Measurements from ENCODE around the gene FAM149B1.

The FAM149B1 gene

GRCh38 chr10:73182568-73182967 is 14.6 kb downstream of the FAM149B1 start:
- no peak for FAIRE-seq

GRCh38 chr10:73183667-73184281 is 15.9 kb downstream of the FAM149B1 start:
- no peak for FAIRE-seq

GRCh38 chr10:73186266-73186665 is 18.3 kb downstream of the FAM149B1 start:
- FAIRE-seq, result no peak

- FAIRE-seq, result no peak
These were observed 22.3 kb downstream of the FAM149B1 start for GRCh38 chr10:73190188-73190587.

GRCh38 chr10:73205081-73205480 is 37.2 kb downstream of the FAM149B1 start:
- FAIRE-seq, result no peak

GRCh38 chr10:73205890-73206289 is 38.0 kb downstream of the FAM149B1 start:
- no peak for FAIRE-seq

DNA sequence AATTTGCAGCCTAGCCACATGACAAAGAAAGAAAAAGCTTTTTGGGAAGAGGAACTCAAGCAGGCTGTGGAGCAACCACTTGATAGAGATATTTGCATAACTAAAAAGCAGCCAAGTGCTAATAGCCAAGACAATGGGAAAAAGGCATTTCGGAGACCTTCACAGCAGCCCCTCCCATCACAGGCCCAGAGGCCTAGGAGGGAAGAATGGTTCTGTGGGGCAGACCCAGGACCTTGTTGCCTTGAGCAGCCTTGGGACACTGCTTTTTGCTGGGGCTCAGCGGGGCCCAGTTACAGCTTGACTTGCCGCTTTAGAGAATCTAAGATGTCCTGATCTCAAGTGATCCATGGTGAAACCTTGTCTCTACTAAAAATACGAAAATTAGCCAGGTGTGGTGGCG is 38.5 kb downstream of the FAM149B1 start:
- no peak for FAIRE-seq

DNA sequence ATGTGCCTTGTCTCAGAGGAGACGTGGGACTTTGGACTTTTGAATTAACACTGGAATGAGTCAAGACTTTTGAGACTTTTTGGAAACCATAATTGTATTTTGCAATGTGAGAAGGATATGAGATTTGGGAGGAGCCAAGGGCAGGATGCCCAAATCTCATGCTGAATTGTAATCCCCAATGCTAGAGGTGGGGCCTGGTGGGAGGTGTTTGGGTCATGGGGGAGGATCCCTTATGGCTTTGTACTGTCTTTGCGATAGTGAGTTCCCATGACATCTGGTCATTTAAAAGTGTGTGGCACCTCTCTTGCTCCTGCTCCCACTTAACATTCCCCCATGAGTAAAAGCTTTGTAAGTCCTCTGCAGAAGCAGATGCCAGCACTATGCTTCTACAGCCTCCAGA is 40.0 kb downstream of the FAM149B1 start:
- FAIRE-seq, result no peak

DNA sequence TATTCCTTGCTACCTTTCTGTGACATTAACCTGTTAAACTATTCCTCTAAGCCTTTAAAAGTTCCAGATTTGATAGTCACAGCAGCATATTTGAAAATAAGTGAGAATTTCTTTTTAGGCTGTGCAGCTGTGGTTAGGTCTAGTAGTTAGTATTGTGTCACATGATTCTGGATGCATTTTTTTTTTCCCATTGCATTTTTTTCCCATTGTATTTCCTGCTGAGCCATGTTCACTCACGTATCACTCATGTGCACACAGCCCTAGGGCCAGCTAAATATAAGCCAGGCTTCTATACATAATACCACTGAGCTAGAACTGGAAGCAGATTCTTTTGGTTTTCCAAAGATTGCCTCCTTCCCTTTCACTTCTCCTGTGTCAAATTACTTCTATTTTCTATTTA is 41.8 kb downstream of the FAM149B1 start:
- no peak for FAIRE-seq

DNA sequence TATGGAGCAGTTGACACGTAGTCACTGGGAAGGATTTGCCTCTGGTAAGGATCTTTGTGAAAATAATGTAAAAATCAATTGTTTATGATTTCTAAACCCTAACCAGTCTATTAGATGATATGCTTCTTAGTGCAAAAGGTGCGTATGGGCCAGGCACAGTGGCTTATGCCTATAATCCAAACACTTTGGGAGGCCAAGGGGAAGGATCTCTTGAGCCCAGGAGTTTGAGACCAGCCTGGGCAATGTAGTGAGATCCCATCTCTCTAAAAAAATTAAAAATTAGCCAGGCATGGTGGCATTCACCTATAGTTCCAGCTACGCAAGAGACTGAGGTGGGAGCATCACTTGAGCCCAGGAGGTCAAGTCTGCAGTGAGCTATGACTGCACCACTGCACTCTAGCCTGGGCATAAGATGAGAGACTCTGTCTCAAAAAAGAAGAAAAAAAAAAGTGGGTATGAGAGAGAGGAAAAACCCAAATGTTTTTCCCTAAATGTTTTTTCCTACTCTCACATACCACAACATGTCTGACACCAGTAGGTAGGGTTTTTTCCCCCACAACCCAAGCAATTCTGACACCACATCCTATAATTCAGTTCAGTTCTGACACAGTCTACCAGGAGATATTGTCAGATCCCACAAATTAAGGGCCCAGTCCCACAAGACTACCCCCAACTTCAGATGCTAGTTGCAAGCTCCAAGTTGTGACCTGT is 42.6 kb downstream of the FAM149B1 start:
- no peak for FAIRE-seq

GRCh38 chr10:73211106-73211811 is 43.3 kb downstream of the FAM149B1 start:
- FAIRE-seq, result no peak

- no peak for FAIRE-seq
These were observed 47.8 kb downstream of the FAM149B1 start for GRCh38 chr10:73215749-73216148.

DNA sequence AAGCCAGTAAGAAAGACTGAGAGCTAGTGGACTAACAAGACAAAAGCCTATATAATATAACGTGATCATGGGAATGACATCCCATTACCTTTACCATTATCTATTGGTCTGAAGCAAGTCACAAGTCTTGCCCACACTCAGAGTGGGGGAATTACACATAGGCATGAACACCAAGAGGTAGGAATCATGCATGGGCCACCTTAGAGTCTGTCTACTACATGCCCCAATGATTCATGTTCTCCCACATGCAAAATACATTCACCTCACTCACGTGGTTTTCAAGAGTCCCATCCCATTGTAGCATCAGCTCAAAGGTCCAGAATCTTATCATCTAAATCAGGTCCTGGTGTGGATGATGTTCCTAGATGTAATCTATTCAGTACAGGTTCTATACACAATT is 49.7 kb downstream of the FAM149B1 start:
- FAIRE-seq, result no peak

GRCh38 chr10:73218431-73219191 is 50.7 kb downstream of the FAM149B1 start:
- FAIRE-seq, result peak; percentile 85

DNA sequence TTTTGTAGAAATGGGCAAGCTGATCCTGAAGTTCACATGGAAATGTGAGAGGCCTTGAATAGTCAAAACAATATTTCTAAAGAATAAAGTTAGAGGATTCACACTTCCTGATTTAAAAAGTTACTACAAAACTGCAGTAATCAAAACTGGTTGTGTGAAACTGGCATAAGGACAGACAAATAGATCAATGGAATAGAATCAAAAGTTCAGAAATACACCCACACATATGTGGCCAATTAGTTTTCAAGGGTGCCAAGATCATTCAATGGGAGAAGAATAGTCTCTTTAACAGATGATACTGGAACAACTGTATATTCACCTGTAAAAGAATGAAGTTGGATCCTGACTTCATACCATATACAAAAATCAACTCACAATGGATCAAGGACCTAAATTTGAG is 51.5 kb downstream of the FAM149B1 start:
- FAIRE-seq, result no peak

- FAIRE-seq, result no peak
These were observed 53.1 kb downstream of the FAM149B1 start for GRCh38 chr10:73220989-73221388.

- no peak for FAIRE-seq
These were observed 57.6 kb downstream of the FAM149B1 start for GRCh38 chr10:73225518-73225917.

GRCh38 chr10:73226663-73227062 is 58.7 kb downstream of the FAM149B1 start:
- FAIRE-seq, result no peak

DNA sequence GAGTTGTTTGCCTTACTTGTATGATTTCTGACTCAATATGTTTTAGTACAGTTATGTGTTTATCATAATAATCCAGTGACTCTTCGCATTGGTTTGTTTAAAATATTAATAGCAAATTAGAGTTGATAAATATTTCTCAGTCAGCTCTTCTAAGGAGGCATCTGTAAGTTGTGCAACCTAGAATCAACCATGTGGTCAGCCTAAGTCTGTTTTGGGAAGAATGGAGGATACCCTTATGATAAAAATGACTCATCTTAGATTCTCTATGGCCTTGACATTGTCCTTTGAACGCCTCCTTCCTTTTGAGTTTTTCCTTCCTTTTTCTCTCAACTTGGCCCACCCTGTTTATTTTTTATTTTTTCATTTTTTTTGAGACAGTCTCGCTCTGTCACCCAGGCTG is 60.3 kb downstream of the FAM149B1 start:
- FAIRE-seq, result no peak

DNA sequence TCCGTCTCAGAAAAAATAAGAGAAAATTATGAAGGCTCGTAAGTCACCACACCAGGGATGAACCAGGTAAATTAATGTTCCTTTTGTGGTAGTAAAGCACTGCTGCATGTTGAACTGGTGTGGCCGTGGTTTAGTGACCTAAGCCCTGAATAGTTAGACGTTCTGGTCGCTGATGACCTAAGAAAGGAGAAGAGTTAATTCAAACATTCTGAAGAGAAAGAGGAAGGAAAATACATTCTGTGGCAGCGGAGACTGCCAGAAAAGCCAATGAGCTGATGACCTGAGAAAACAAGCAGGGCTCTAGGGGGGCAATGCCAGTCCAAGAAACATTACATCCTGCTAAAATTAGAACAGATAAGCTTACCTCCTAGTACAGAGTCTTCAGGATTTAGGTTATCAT is 61.6 kb downstream of the FAM149B1 start:
- FAIRE-seq, result no peak

DNA sequence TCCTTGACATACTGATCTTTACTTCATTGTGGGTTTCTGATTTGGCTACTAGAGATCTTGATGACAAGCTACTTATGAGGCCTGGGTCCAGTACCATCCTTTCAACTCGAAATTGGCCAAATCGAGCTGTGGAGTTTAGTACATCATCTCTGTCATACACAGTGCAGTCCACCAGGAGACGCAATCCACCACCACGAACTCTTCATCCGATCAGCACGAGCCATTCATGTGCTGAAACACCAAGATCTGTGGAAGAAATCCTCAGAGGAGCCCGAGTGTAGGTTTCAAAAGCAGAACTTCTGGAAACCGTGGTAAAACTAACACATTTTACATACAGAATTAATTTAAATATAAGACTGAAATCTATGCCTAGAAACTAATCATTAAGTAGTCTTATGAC is 65.0 kb downstream of the FAM149B1 start:
- peak; percentile 90 for FAIRE-seq

DNA sequence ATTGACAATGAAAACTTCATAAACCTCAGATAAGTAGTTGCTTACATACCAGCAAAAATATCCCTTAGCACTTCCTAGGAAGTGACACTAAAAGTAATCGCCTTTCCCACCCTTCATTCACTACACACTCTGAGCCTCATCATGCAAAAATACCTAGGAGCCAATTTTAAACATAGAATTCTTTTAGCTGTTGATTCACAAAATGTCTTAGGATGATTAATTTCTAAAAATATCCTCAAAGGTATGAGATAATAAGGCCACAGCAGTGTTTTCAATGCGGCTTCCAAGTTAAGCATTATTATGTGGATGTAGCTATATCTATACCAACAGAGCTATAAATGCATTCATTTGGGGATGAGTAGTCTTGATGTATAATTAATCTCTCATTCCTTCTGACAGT is 66.0 kb downstream of the FAM149B1 start:
- FAIRE-seq, result no peak

DNA sequence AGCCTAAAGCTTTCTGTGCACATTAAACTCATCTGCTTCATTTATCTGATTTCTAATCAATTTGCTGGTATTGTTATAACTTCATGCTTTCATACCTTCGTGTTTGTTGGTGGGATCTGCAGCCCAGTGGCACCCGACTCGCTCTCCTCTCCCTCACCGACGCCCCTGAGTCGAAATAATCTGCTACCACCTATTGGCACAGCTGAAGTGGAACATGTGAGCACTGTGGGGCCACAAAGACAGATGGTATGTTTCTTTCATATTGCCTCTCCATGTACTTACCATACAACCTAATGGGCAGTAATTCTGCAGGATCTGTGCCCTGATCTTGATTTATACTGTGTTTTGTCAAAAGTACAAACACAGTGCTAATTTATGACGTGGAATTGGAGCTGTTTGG is 66.8 kb downstream of the FAM149B1 start:
- no peak for FAIRE-seq

Data from TTC549 (cell line).